Loucy (cell line): ENCODE results near the gene TBP.

Source experiments
- H2AFZ ChIP-seq: fragments of 200-600 bp; sonication (generic); 2 replicates; pipeline ENCODE4 v1.6.0; 2016; ENCODE audit warnings: antibody characterized with exemption, mild to moderate bottlenecking, low read length, moderate library complexity
- H3F3A ChIP-seq: fragments of 200-600 bp; 2 replicates; pipeline ENCODE4 v1.6.0; 2016; ENCODE audit warnings: antibody characterized with exemption, low read depth, mild to moderate bottlenecking
- H3K27me3 ChIP-seq: fragments of 200-600 bp; sonication (generic); 2 replicates; pipeline ENCODE4 v1.6.1; 2014; ENCODE audit warnings: low read length, mild to moderate bottlenecking; ENCODE audit not compliant: insufficient read depth, poor library complexity, severe bottlenecking
- H3K36me3 ChIP-seq: fragments of 200-600 bp; sonication (generic); 2 replicates; pipeline ENCODE4 v1.6.1; 2016; ENCODE audit warnings: low read length; ENCODE audit not compliant: insufficient read depth
- H3K4me1 ChIP-seq: fragments of 200-600 bp; sonication (generic); 2 replicates; pipeline ENCODE4 v1.5.1; 2014; ENCODE audit warnings: low read length, mild to moderate bottlenecking; ENCODE audit not compliant: insufficient read depth, poor library complexity, severe bottlenecking
- H3K4me2 ChIP-seq: fragments of 200-600 bp; sonication (generic); 2 replicates; pipeline ENCODE4 v1.6.0; 2014; ENCODE audit warnings: antibody characterized with exemption, low read length, low read depth, mild to moderate bottlenecking; ENCODE audit not compliant: poor library complexity, severe bottlenecking
- H3K4me3 ChIP-seq: fragments of 200-600 bp; sonication (generic); 2 replicates; pipeline ENCODE4 v1.5.1; 2014; ENCODE audit warnings: low read length, mild to moderate bottlenecking, mixed read lengths; ENCODE audit not compliant: poor library complexity, severe bottlenecking
- H3K79me2 ChIP-seq: fragments of 200-600 bp; sonication (generic); 2 replicates; pipeline ENCODE4 v1.6.1; 2014; ENCODE audit warnings: low read length; ENCODE audit not compliant: insufficient read depth
- H3K9ac ChIP-seq: fragments of 200-600 bp; sonication (generic); 2 replicates; pipeline ENCODE4 v1.6.0; 2014; ENCODE audit warnings: mild to moderate bottlenecking, low read depth, low read length, moderate library complexity; ENCODE audit not compliant: poor library complexity, severe bottlenecking
- H3K9me2 ChIP-seq: fragments of 200-600 bp; sonication (generic); replicated peaks from 2 replicates; pipeline ENCODE4 v1.6.1; 2016; ENCODE audit warnings: low read depth, low read length, mixed read lengths
- H3K9me3 ChIP-seq: fragments of 200-600 bp; sonication (generic); 2 replicates; pipeline ENCODE4 v1.6.1; 2014; ENCODE audit warnings: mild to moderate bottlenecking, antibody characterized with exemption, low read length, low read depth; ENCODE audit not compliant: insufficient read depth
- H4K20me1 ChIP-seq: fragments of 200-600 bp; sonication (generic); 2 replicates; pipeline ENCODE4 v1.6.0; 2014; ENCODE audit warnings: antibody characterized with exemption, low read length, mild to moderate bottlenecking; ENCODE audit not compliant: insufficient read depth, poor library complexity, severe bottlenecking
- EZH2phosphoT487 ChIP-seq: fragments of 200-600 bp; IDR thresholded peaks from 2 replicates; pipeline ENCODE4 v1.6.1; 2018; ENCODE audit warnings: antibody characterized with exemption, mild to moderate bottlenecking, moderate library complexity, borderline replicate concordance
- TF ChIP-seq, protein P1 (sequence below): fragments of 200-600 bp; sonication (generic); conservative IDR thresholded peaks from 2 replicates; pipeline ENCODE4 v1.5.1; 2014; ENCODE audit warnings: mild to moderate bottlenecking, antibody characterized with exemption, low read length

TBP gene

DNA sequence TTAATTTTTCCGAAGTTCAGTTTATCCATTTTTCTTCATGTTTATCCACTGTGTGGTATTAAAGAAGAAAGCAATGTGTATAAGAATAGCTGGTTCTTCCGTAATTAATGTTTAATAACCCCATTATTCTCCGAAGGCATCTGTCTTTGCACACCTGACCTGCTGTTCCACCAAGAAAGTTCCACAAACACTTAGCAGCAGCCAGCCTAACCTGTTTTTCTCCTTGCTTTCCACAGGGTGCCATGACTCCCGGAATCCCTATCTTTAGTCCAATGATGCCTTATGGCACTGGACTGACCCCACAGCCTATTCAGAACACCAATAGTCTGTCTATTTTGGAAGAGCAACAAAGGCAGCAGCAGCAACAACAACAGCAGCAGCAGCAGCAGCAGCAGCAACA lies 7.4 kb downstream of the TBP start:
- Histone ChIP-seq H4K20me1 (peaks cover 21% of the 10 kb centered on the region), H3F3A (no peaks in the 10 kb centered on the region), H3K27me3 (no peaks in the 10 kb centered on the region), H3K4me1 (peaks cover 31% of the 10 kb centered on the region), H3K9me2 (no peaks in the 10 kb centered on the region), H3K9ac (no peak overlapping the region), H3K36me3 (peaks cover 28% of the 10 kb centered on the region; the same call in 1 of the 2 replicates), H3K9me3 (no peaks in the 10 kb centered on the region), H3K4me3 (no peak overlapping the region), H3K4me2 (no peak overlapping the region), H2AFZ (no peak overlapping the region), H3K79me2 (peaks cover 43% of the 10 kb centered on the region)
- TF ChIP-seq, protein P1, sequence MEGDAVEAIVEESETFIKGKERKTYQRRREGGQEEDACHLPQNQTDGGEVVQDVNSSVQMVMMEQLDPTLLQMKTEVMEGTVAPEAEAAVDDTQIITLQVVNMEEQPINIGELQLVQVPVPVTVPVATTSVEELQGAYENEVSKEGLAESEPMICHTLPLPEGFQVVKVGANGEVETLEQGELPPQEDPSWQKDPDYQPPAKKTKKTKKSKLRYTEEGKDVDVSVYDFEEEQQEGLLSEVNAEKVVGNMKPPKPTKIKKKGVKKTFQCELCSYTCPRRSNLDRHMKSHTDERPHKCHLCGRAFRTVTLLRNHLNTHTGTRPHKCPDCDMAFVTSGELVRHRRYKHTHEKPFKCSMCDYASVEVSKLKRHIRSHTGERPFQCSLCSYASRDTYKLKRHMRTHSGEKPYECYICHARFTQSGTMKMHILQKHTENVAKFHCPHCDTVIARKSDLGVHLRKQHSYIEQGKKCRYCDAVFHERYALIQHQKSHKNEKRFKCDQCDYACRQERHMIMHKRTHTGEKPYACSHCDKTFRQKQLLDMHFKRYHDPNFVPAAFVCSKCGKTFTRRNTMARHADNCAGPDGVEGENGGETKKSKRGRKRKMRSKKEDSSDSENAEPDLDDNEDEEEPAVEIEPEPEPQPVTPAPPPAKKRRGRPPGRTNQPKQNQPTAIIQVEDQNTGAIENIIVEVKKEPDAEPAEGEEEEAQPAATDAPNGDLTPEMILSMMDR, result no peak
- no peak for TF ChIP-seq EZH2phosphoT487

DNA sequence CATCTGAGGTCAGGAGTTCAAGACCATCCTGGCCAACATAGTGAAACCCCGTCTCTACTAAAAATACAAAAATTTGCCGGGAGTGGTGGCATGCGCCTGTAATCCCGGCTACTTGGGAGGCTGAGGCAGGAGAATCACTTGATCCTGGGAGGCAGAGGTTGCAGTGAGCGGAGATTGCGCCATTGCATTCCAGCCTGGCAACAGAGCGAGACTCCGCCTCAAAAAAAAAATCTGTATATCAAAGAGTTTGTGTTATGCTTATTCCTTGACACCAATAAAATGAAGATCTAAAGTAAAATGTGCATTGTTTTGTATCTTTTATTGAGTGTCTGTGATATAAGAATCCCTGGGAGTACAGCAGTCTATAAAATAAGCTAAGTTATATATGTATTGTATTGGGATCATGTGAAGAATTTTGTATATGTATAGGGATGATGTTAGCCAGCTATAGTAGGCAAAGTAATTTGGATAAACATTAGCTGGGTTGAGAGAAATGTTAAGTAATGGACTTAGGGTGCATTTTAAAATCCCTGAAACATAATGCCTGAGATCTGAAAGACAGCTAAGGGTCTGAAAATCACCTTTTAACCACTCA lies 10.9 kb downstream of the TBP start:
- H3K9me2 ChIP-seq, result no peaks in the 10 kb centered on the region
- peaks cover 56% of the 10 kb centered on the region for H3K36me3 ChIP-seq
- H4K20me1 ChIP-seq, result peaks cover 1% of the 10 kb centered on the region
- no peak for TF ChIP-seq EZH2phosphoT487
- TF ChIP-seq, protein P1, result no peak
- H3K4me3 ChIP-seq, result no peak overlapping the region
- H3K9ac ChIP-seq, result no peak overlapping the region
- H3F3A ChIP-seq, result no peaks in the 10 kb centered on the region
- H3K27me3 ChIP-seq, result no peaks in the 10 kb centered on the region
- H3K4me2 ChIP-seq, result no peak overlapping the region
- no peak overlapping the region for H2AFZ ChIP-seq
- H3K79me2 ChIP-seq, result peaks cover 13% of the 10 kb centered on the region
- H3K9me3 ChIP-seq, result no peaks in the 10 kb centered on the region
- H3K4me1 ChIP-seq, result peaks cover 7% of the 10 kb centered on the region

DNA sequence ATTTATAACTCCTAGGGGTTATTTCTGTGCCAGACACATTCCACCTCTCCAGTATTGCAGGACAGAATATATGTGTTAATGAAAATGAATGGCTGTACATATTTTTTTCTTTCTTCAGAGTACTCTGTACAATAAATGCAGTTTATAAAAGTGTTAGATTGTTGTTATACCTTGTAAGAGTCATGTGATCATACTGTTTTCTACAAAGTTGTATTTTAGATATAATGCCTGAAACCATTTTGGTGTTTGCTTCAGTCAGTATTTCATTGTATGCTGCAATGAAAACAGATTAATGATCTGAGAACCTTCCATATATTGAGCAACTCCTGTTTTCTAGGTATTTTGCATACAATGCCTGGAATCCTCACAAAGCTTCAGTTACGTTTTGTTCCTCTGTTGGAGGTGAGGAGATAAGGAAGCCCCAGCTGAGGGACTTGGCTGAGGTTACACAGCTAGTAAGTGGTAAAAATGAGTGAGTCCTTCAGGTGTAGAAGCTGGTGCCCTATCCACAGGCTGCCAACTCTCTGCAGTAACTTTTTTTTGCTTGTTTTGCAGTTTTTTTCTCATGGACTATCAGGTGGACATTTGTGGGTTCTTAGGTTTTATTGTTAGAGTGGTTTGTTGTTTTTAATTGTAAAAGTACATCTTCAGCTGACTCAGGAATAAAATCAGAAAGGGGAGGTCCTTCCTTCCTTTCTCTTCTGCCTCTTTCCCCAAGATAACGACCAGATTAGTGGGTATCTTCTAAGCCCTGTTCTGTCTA lies 18.7 kb downstream of the TBP start:
- Histone ChIP-seq H3K79me2 (no peaks in the 10 kb centered on the region), H3K9me2 (no peaks in the 10 kb centered on the region), H3K9me3 (no peaks in the 10 kb centered on the region), H3K4me2 (no peak overlapping the region), H4K20me1 (no peaks in the 10 kb centered on the region), H3F3A (no peaks in the 10 kb centered on the region), H3K27me3 (no peaks in the 10 kb centered on the region), H2AFZ (no peak overlapping the region), H3K9ac (no peak overlapping the region), H3K4me1 (no peaks in the 10 kb centered on the region), H3K36me3 (peaks cover 54% of the 10 kb centered on the region), H3K4me3 (no peak overlapping the region)
- TF ChIP-seq EZH2phosphoT487, result no peak
- TF ChIP-seq, protein P1, result no peak
